Measurements from ENCODE around the gene MAPK14. TPM values are rescaled to one million over a fixed set of nuclear protein-coding genes. Genes with fewer than 3 reads are reported as not detected.
"Not testable (repeated sequence)": the region's sequence is repeated elsewhere in the genome, so short reads cannot be mapped to it uniquely, and the experiment has no call there.

MAPK14 gene
- 10 to 100 TPM; 56.1 to 67.7 (median 63.2) TPM for total RNA-seq
- long read RNA-seq, donor 1, full-length matches to known transcripts: 49 of 70 reads
- long read RNA-seq, donor 1, partial matches to known transcripts: 13 of 70 reads
- long read RNA-seq, donor 1, other reads (novel, unspliced or antisense): 8 of 70 reads
- long read RNA-seq, donor 2, partial matches to known transcripts: 1 of 4 reads
- long read RNA-seq, donor 2, other reads (novel, unspliced or antisense): 3 of 4 reads

GRCh38 chr6:36027501-36028087 lies at the start of gene MAPK14:
Gene MAPK14, plus strand, starts transcription at chr6:36027808. Its CDS starts 350 bp downstream, at chr6:36028158.
- TF ChIP-seq CTCF (IDR thresholded peaks at IDR 0.05): peak; percentile 86
- peak; percentile 95 for ATAC-seq
- H3K36me3 ChIP-seq (ENCODE audit: low read depth): no peaks in the 10 kb centered on the region
- H3K4me3 ChIP-seq: peak within 1 kb of the TSS; percentile 99
- peak; percentile 99 to 100 (median 99) for DNase-seq
- intact Hi-C loops (cut with DNase I, micrococcal nuclease): loop anchor here (5.0 kb wide), 1 partner anchor 70 kb away; no protein-coding TSS in a partner anchor
- peaks cover 11% of the 10 kb centered on the region for H3K4me1 ChIP-seq (ENCODE audit: low read depth)
- no peaks in the 10 kb centered on the region for H3K9me3 ChIP-seq

- intact Hi-C loops (cut with DNase I, micrococcal nuclease); H3K36me3 ChIP-seq (ENCODE audit: low read depth); DNase-seq; ATAC-seq; H3K4me3 ChIP-seq; H3K9me3 ChIP-seq; H3K4me1 ChIP-seq (ENCODE audit: low read depth): not testable (repeated sequence)
Measured at GRCh38 chr6:35980126-35980525, 47.5 kb upstream of the MAPK14 start.

- TF ChIP-seq CTCF (IDR thresholded peaks at IDR 0.05): no peak
- no peaks in the 10 kb centered on the region for H3K9me3 ChIP-seq
- intact Hi-C loops (cut with DNase I, micrococcal nuclease): no loop called here
- H3K4me3 ChIP-seq: no peak overlapping the region
- DNase-seq (no peak), ATAC-seq (no peak)
- H3K4me1 ChIP-seq (ENCODE audit: low read depth): no peaks in the 10 kb centered on the region
- H3K36me3 ChIP-seq (ENCODE audit: low read depth): no peaks in the 10 kb centered on the region
Measured at GRCh38 chr6:35980991-35981645, 46.5 kb upstream of the MAPK14 start.

DNA sequence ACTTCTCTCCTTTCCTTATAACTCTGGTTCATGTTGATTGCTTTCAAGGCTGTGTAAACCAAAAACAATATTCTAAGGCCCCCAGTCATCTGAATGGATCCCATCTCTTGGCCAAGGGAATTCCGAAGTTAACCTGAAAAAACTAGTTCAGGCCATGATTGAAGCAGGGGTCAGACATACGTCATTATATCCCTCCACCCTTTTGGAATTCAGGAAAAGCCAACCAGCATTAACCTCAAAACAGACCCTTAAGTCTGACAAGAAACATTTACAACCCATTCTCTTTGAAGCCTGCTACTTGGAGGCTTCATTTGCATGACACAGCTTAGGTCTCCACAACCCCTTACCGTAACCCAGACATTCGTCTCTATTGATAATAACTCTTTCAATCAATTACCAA lies 42.9 kb upstream of the MAPK14 start:
- intact Hi-C loops (cut with DNase I, micrococcal nuclease): no loop called here
- Histone ChIP-seq H3K36me3 (ENCODE audit: low read depth) (no peaks in the 10 kb centered on the region), H3K9me3 (no peaks in the 10 kb centered on the region), H3K4me3 (no peak overlapping the region), H3K4me1 (ENCODE audit: low read depth) (no peaks in the 10 kb centered on the region)
- no peak for ATAC-seq
- TF ChIP-seq CTCF (IDR thresholded peaks at IDR 0.05): no peak
- DNase-seq: no peak

GRCh38 chr6:35988047-35988446 lies 39.6 kb upstream of the MAPK14 start:
- DNase-seq; H3K36me3 ChIP-seq (ENCODE audit: low read depth); H3K9me3 ChIP-seq; ATAC-seq; intact Hi-C loops (cut with DNase I, micrococcal nuclease); H3K4me3 ChIP-seq; H3K4me1 ChIP-seq (ENCODE audit: low read depth): not testable (repeated sequence)

- H3K9me3 ChIP-seq: no peaks in the 10 kb centered on the region
- TF ChIP-seq CTCF (IDR thresholded peaks at IDR 0.05): no peak
- DNase-seq (no peak), ATAC-seq (no peak)
- no peaks in the 10 kb centered on the region for H3K4me1 ChIP-seq (ENCODE audit: low read depth)
- no peaks in the 10 kb centered on the region for H3K36me3 ChIP-seq (ENCODE audit: low read depth)
- H3K4me3 ChIP-seq: no peak overlapping the region
- intact Hi-C loops (cut with DNase I, micrococcal nuclease): no loop called here
Measured at GRCh38 chr6:35993150-35993549, 34.5 kb upstream of the MAPK14 start.

All from mucosa of descending colon (tissue), 3 donors.